ENCODE data around the gene SLC8B1.

DNA sequence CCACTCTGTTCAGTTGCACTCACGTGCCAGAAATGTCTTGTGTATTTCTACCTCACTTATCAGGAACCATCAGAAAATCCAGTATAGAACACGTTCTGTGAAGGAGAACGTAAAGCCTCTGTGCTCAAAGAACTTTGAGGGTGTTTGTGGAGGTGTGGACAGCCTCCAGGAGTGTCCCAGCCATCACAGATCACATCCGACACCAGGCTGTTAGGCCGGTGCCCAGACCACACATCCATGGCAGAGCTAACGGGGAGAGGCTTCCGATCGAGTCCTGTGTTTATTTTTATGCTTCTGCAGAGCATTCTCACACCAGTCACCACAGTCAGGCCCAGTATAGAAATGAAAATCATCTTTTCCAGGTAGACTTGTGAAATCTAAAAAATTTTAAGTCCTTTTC is 60.1 kb downstream of the SLC8B1 start:
- TF ChIP-seq, protein P1, sequence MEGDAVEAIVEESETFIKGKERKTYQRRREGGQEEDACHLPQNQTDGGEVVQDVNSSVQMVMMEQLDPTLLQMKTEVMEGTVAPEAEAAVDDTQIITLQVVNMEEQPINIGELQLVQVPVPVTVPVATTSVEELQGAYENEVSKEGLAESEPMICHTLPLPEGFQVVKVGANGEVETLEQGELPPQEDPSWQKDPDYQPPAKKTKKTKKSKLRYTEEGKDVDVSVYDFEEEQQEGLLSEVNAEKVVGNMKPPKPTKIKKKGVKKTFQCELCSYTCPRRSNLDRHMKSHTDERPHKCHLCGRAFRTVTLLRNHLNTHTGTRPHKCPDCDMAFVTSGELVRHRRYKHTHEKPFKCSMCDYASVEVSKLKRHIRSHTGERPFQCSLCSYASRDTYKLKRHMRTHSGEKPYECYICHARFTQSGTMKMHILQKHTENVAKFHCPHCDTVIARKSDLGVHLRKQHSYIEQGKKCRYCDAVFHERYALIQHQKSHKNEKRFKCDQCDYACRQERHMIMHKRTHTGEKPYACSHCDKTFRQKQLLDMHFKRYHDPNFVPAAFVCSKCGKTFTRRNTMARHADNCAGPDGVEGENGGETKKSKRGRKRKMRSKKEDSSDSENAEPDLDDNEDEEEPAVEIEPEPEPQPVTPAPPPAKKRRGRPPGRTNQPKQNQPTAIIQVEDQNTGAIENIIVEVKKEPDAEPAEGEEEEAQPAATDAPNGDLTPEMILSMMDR (IDR thresholded peaks at IDR 0.05; ENCODE audit: low read depth, low read length), result no peak
- no peak for TF ChIP-seq EZH2phosphoT487 (IDR thresholded peaks at IDR 0.05; ENCODE audit: low read depth)
